Mesenchymal stem cell (in vitro differentiated cells and primary cell): ENCODE results near the gene KIRREL2. TPM values are rescaled to one million over a fixed set of nuclear protein-coding genes. Genes with fewer than 3 reads are reported as not detected.

Source experiments
- DNase-seq: peaks from one replicate; pipeline ENCODE4 v3.0.0-alpha.2; 2013
- H2AFZ ChIP-seq: one replicate; pipeline ENCODE4 v1.6.1; 2013; ENCODE audit warnings: low read depth, mild to moderate bottlenecking, control low read depth, inconsistent platforms, low read length, moderate library complexity
- H2AK5ac ChIP-seq: 2 replicates; pipeline ENCODE4 v1.6.1; 2013; ENCODE audit warnings: low read length, moderate library complexity, mild to moderate bottlenecking, inconsistent platforms; ENCODE audit not compliant: severe bottlenecking
- H2BK120ac ChIP-seq: one replicate; pipeline ENCODE4 v1.6.1; 2013; ENCODE audit warnings: low read depth, mild to moderate bottlenecking, inconsistent platforms, low read length, moderate library complexity
- H2BK12ac ChIP-seq, 2 experiments: one replicate each; pipeline ENCODE4 v1.6.1; 2013; ENCODE audit warnings: inconsistent platforms in 2 of 2, low read length in 2 of 2, mild to moderate bottlenecking in 2 of 2, moderate library complexity in 2 of 2, control low read depth in 1 of 2
- H2BK15ac ChIP-seq: one replicate; pipeline ENCODE4 v1.6.1; 2013; ENCODE audit warnings: mild to moderate bottlenecking, low read depth, inconsistent platforms; ENCODE audit not compliant: poor library complexity, severe bottlenecking
- H2BK5ac ChIP-seq: 2 replicates; pipeline ENCODE4 v1.6.1; 2013; ENCODE audit warnings: low read depth, mild to moderate bottlenecking, low read length, control low read depth, inconsistent platforms; ENCODE audit not compliant: poor library complexity, severe bottlenecking
- H3K14ac ChIP-seq, 2 experiments: one replicate each; pipeline ENCODE4 v1.6.1; 2013; ENCODE audit warnings: inconsistent platforms in 2 of 2, low read length in 2 of 2, control low read depth in 1 of 2, mild to moderate bottlenecking in 1 of 2, moderate library complexity in 1 of 2
- H3K18ac ChIP-seq, 2 experiments: one replicate each; pipeline ENCODE4 v1.6.1; 2013; ENCODE audit warnings: inconsistent platforms in 2 of 2, low read length in 2 of 2, control low read depth in 1 of 2, low read depth in 1 of 2, mild to moderate bottlenecking in 1 of 2
- H3K23ac ChIP-seq, 2 experiments: one replicate each; pipeline ENCODE4 v1.6.1; 2013; ENCODE audit warnings: inconsistent platforms in 2 of 2, low read length in 2 of 2, mild to moderate bottlenecking in 2 of 2, moderate library complexity in 2 of 2, control low read depth in 1 of 2
- H3K27ac ChIP-seq: 2 replicates; pipeline ENCODE4 v1.5.1; 2013; ENCODE audit warnings: mild to moderate bottlenecking, moderate library complexity, low read length, control low read depth, inconsistent platforms; ENCODE audit not compliant: poor library complexity, severe bottlenecking
- H3K27me3 ChIP-seq, 2 experiments: 2 replicates each; pipeline versions ENCODE4 v1.6.1 to v1.7.0; 2013; ENCODE audit warnings: low read length in 2 of 2, mild to moderate bottlenecking in 2 of 2, moderate library complexity in 2 of 2, control low read depth in 1 of 2, inconsistent platforms in 1 of 2; ENCODE audit not compliant: control insufficient read depth in 1 of 2, insufficient read depth in 1 of 2
- H3K36me3 ChIP-seq, 2 experiments: 2 replicates each; pipeline versions ENCODE4 v1.6.1 to v1.7.0; 2013; ENCODE audit warnings: low read length in 2 of 2, control low read depth in 1 of 2, inconsistent platforms in 1 of 2, low read depth in 1 of 2, mild to moderate bottlenecking in 1 of 2; ENCODE audit not compliant: insufficient read depth in 2 of 2, control insufficient read depth in 1 of 2
- H3K4ac ChIP-seq, 2 experiments: one replicate each; pipeline ENCODE4 v1.6.1; 2013; ENCODE audit warnings: inconsistent platforms in 2 of 2, low read length in 2 of 2, mild to moderate bottlenecking in 2 of 2, moderate library complexity in 2 of 2, control low read depth in 1 of 2, low read depth in 1 of 2
- H3K4me1 ChIP-seq: 2 replicates; pipeline ENCODE4 v1.6.1; 2013; ENCODE audit warnings: low read depth, low read length, control low read depth; ENCODE audit not compliant: control insufficient read depth, insufficient read depth
- H3K4me2 ChIP-seq: 2 replicates; pipeline ENCODE4 v1.6.1; 2013; ENCODE audit warnings: low read length, mild to moderate bottlenecking, inconsistent platforms; ENCODE audit not compliant: poor library complexity, severe bottlenecking
- H3K4me3 ChIP-seq, 2 experiments: 2 replicates each; pipeline versions ENCODE4 v1.5.1 to v1.7.0; 2013; ENCODE audit warnings: low read length in 2 of 2, mild to moderate bottlenecking in 2 of 2, control low read depth in 1 of 2, low read depth in 1 of 2; ENCODE audit not compliant: insufficient read depth in 1 of 2
- H3K79me1 ChIP-seq: replicated peaks from 2 replicates; pipeline ENCODE4 v1.6.1; 2013; ENCODE audit warnings: mild to moderate bottlenecking, control low read depth, low read length, inconsistent platforms; ENCODE audit not compliant: poor library complexity, severe bottlenecking
- H3K9ac ChIP-seq: 2 replicates; pipeline ENCODE4 v1.7.0; 2013; ENCODE audit warnings: mild to moderate bottlenecking, low read length, moderate library complexity
- H3K9me3 ChIP-seq: 2 replicates; pipeline ENCODE4 v1.7.0; 2013; ENCODE audit warnings: mild to moderate bottlenecking, low read length; ENCODE audit not compliant: control insufficient read depth
- H4K8ac ChIP-seq: one replicate; pipeline ENCODE4 v1.6.1; 2013; ENCODE audit warnings: inconsistent platforms, mild to moderate bottlenecking, low read length, moderate library complexity
- H4K91ac ChIP-seq: one replicate; pipeline ENCODE4 v1.6.1; 2013; ENCODE audit warnings: mild to moderate bottlenecking, low read length, inconsistent platforms
- WGBS: methylation state at CpG from one replicate; pipeline ENCODE4 v1.1.7; 2013; ENCODE audit warnings: mixed read lengths; 5-methylcytosine and 5-hydroxymethylcytosine counted together
- small RNA-seq: library from polyadenylated mRNA; stranded (forward); fragments of <200 nt; extraction: miRNeasy Mini kit (QIAGEN cat#:217004); gene quantifications from one replicate; pipeline ENCODE3, GENCODE V24; 2013; ENCODE audit warnings: low read depth

The KIRREL2 gene

GRCh38 chr19:35915443-35915842 lies 58.7 kb downstream of the KIRREL2 start:
- H3K14ac ChIP-seq: no peak overlapping the region
- no peaks in the 10 kb centered on the region for H3K9me3 ChIP-seq
- DNase-seq: no peak
- no CpG with 5 or more reads among the region's 3 CpGs for WGBS
- H2AK5ac ChIP-seq: no peak overlapping the region
- H3K23ac ChIP-seq: no peak overlapping the region
- H2BK5ac ChIP-seq: no peak overlapping the region
- H3K18ac ChIP-seq: no peak overlapping the region
- no peak overlapping the region for H3K4me2 ChIP-seq
- no peak overlapping the region for H2BK15ac ChIP-seq
- H3K4me1 ChIP-seq: peaks cover 3% of the 10 kb centered on the region
- no peak overlapping the region for H4K8ac ChIP-seq
- H3K36me3 ChIP-seq: no peaks in the 10 kb centered on the region
- no peaks in the 10 kb centered on the region for H3K79me1 ChIP-seq
- H4K91ac ChIP-seq: no peak overlapping the region
- peaks cover 3 to 4% of the 10 kb centered on the region in 2 experiments for H3K27me3 ChIP-seq
- H2AFZ ChIP-seq: no peak overlapping the region
- no peak overlapping the region for H3K4ac ChIP-seq
- no peak overlapping the region for H2BK12ac ChIP-seq
- H2BK120ac ChIP-seq: no peak overlapping the region
- H3K4me3 ChIP-seq: no peak overlapping the region
- no peak overlapping the region for H3K27ac ChIP-seq
- no peak overlapping the region for H3K9ac ChIP-seq

Small RNAs within 50 kb of the gene (small RNA-seq; reads per million reads assigned to genes)
- gene RN7SL402P: not detected
